SK-N-MC (cell line): ENCODE results near the gene CGREF1.

Experiments used
- EZH2 ChIP-seq: fragments of 200-600 bp; sonication (generic); IDR thresholded peaks from one replicate; pipeline ENCODE4 v1.6.1; 2017; ENCODE audit warnings: antibody characterized with exemption
- POLR2AphosphoS5 ChIP-seq: IDR thresholded peaks from 2 replicates; pipeline ENCODE4 v1.6.1; 2012; ENCODE audit warnings: mild to moderate bottlenecking, low read depth, low read length, borderline replicate concordance

DNA sequence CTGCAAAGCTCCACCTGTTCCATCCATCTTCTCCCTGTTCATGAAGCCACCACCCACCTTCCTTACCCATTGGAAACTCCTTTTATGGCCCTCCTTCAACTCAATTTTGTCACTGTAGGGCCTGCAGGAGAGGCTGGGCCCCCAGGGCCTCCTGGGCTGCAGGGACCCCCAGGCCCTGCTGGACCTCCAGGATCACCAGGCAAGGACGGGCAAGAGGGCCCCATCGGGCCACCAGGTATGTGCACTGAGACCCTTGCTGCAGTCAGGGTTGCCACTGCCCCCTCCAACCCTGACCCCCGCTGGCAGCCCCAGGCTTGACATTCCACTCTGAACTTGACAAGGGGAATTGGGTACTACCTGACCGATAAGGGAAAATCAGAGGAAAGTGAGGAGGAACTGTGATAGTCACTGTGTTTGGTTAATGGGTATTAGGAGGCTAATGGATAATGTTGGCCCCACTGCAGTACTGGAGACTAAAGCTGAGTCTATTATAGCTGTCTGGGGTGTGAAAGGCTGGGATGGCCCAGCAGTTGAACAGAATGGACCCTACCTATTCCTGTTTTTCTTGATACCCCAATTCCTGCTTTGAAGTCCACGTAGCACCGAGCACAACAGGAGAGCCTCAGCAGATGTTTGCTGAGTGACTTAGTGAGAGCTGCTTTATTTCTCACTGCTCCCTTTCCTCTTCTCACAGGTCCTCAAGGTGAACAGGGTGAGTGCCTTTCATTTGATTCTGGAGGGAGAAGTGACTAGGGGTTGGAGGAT, 34.4 kb downstream of the CGREF1 start:
- TF ChIP-seq POLR2AphosphoS5 = no peak
- TF ChIP-seq EZH2 = no peak
